Chondrocyte (in vitro differentiated cells): Measurements from ENCODE around the gene SIL1. TPM values are rescaled to one million over a fixed set of nuclear protein-coding genes. Genes with fewer than 3 reads are reported as not detected.

Experiments used
- DNase-seq: peaks from one replicate; pipeline ENCODE4 v3.0.0; 2021; ENCODE audit warnings: mixed read lengths, low spot score
- H3K27ac Mint-ChIP-seq: one replicate; pipeline ENCODE4 v1.8.0; 2021; ENCODE audit warnings: mild to moderate bottlenecking, moderate library complexity, mixed read lengths; ENCODE audit not compliant: unreplicated experiment
- H3K27me3 Mint-ChIP-seq: 2 replicates; pipeline ENCODE4 v1.8.0; 2021; ENCODE audit warnings: low read depth, mixed read lengths
- H3K36me3 Mint-ChIP-seq: 2 replicates; pipeline ENCODE4 v1.8.0; 2021; ENCODE audit warnings: low read depth, mixed read lengths
- H3K4me1 Mint-ChIP-seq: 2 replicates; pipeline ENCODE4 v1.8.0; 2021; ENCODE audit warnings: low read depth, mild to moderate bottlenecking, mixed read lengths
- H3K4me3 Mint-ChIP-seq: one replicate; pipeline ENCODE4 v1.8.0; 2021; ENCODE audit warnings: mild to moderate bottlenecking, moderate library complexity, mixed read lengths; ENCODE audit not compliant: unreplicated experiment
- H3K9me3 Mint-ChIP-seq: 2 replicates; pipeline ENCODE4 v1.8.0; 2021; ENCODE audit warnings: low read depth, mixed read lengths
- CTCF ChIP-seq: fragments of 200-600 bp; sonication (generic); IDR thresholded peaks from 2 replicates; pipeline ENCODE4 v1.5.0; 2021; ENCODE audit warnings: antibody characterized with exemption, mild to moderate bottlenecking, moderate library complexity
- total RNA-seq: library from RNA; stranded (reverse); gene quantifications from 3 replicates; pipeline ENCODE4 v1.2.1, GENCODE V29; 2021

SIL1 gene
- total RNA-seq, 1 donor from 2014 or later, result 71.1 TPM

DNA sequence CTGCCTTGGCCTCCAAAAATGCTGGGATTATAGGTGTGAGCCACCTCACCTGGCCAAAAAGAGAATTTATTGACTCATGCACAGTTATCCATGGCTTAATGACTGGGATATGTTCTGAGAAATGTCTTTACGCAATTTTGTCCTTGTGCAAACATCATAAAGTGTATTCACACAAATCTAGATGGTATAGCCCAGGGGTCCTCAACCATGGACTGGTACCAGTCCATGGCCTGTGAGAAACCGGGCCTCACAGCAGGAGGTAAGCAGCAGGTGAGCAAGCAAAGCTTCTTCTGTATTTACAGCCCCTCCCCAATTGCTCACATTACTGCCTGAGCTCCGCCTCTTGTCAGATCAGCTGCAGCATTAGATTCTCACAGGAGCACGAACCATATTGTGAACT is 12.4 kb upstream of the SIL1 start:
- Mint-ChIP-seq H3K4me1 (no peaks in the 10 kb centered on the region), H3K9me3 (no peaks in the 10 kb centered on the region), H3K4me3 (no peak overlapping the region), H3K27ac (no peak overlapping the region), H3K36me3 (no peaks in the 10 kb centered on the region), H3K27me3 (no peaks in the 10 kb centered on the region)
- no peak for DNase-seq
- TF ChIP-seq CTCF, result no peak

DNA sequence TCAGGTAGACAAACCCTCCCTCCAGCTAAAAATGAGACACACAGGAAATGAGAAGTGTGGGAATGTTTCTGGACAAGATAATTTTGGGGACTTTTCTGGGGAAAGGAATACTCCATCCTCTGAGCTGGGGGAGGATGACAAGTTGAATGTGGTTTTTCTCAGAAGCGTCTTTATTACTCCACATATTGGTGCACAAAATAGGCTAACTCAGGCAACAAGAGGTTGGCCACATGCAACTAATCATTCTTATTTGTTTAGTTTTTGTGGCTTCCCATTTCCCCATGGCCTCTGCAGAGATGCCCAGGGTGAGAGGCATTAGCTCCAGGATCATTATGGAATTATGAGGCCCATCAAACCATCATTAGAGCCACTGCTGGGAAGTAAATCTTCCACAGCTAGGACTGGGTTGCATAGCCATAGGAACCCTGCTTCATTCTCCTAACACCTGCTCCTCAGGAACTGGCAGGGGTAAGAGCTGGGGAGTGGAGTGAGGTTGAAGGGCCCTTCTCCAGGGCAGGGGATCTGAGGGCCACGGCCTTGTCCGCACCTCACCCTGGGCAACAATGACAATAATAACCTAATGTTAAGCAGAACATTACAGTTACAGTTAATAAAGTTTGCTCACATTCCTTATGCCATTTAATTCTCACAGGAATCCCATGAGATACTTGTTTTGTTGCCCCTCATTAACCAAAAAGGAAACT is 9.3 kb upstream of the SIL1 start:
- TF ChIP-seq CTCF, result no peak
- Mint-ChIP-seq H3K9me3 (no peaks in the 10 kb centered on the region), H3K36me3 (no peaks in the 10 kb centered on the region), H3K27me3 (no peaks in the 10 kb centered on the region), H3K4me3 (no peak overlapping the region), H3K27ac (no peak overlapping the region), H3K4me1 (no peaks in the 10 kb centered on the region)
- DNase-seq, result no peak

DNA sequence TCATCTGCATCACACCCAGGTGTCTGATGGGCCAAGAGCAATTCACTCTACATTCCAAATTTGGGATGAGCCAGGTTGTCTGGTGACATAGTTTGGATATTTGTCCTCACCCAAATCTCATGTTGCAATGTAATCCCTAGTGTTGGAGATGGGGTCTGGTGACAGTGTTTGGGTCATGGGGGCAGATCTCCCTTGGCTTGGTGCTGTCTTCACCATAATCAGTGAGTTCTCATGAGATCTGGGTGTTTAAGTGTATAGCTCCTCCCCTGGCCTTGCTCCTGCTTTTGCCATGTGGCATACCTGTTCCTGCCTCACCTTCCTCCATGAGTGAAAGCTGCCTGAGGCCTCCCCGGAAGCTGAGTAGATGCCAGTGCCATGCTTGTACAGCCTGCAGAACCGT is 7.4 kb upstream of the SIL1 start:
- TF ChIP-seq CTCF, result no peak
- Mint-ChIP-seq H3K9me3 (no peaks in the 10 kb centered on the region), H3K4me3 (no peak overlapping the region), H3K27me3 (no peaks in the 10 kb centered on the region), H3K27ac (no peak overlapping the region), H3K36me3 (no peaks in the 10 kb centered on the region), H3K4me1 (no peaks in the 10 kb centered on the region)
- DNase-seq, result no peak

GRCh38 chr5:139205124-139205523 is 7.0 kb upstream of the SIL1 start:
- DNase-seq, result no peak
- Mint-ChIP-seq H3K4me1 (no peaks in the 10 kb centered on the region), H3K36me3 (no peaks in the 10 kb centered on the region), H3K9me3 (no peaks in the 10 kb centered on the region), H3K27ac (no peak overlapping the region), H3K4me3 (no peak overlapping the region), H3K27me3 (no peaks in the 10 kb centered on the region)
- TF ChIP-seq CTCF, result no peak

GRCh38 chr5:139204196-139204595 is 6.0 kb upstream of the SIL1 start:
- Mint-ChIP-seq H3K27me3 (no peaks in the 10 kb centered on the region), H3K36me3 (no peaks in the 10 kb centered on the region), H3K4me3 (no peak overlapping the region), H3K9me3 (no peaks in the 10 kb centered on the region), H3K27ac (no peak overlapping the region), H3K4me1 (no peaks in the 10 kb centered on the region)
- no peak for TF ChIP-seq CTCF
- no peak for DNase-seq
